WI38 (cell line): ENCODE results near the gene ROS1.

Experiments
- H3K4me3 ChIP-seq: 2 replicates; pipeline ENCODE4 v1.5.1; 2011; ENCODE audit warnings: low read depth, mild to moderate bottlenecking, control low read depth, low read length
- CTCF ChIP-seq: IDR thresholded peaks from 2 replicates; pipeline ENCODE4 v1.5.1; 2012; ENCODE audit warnings: low read depth, mild to moderate bottlenecking, control low read depth, low read length

The ROS1 gene

GRCh38 chr6:117381749-117382148 is 44.0 kb downstream of the ROS1 start:
- no peak for TF ChIP-seq CTCF
- H3K4me3 ChIP-seq: no peak overlapping the region

DNA sequence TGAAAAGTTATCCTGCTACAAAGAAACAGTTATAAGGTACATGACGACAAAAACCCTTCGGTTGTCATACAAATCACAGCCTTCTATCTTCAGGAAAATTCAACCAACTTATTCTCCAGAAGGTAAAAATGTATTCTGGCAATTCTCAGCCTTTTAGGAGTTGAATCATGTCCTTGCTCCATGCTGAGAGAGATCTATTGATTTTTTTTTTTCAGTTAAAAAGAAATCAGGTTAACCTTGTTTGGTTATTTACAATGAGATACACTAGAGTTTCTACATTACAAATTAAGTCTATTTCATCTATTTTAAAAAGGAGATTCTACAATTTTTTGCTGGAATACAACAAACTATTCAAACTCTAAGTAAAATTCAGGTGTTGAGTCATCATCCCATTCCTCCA is 45.4 kb downstream of the ROS1 start:
- H3K4me3 ChIP-seq: no peak overlapping the region
- no peak for TF ChIP-seq CTCF

GRCh38 chr6:117375446-117375845 is 50.3 kb downstream of the ROS1 start:
- TF ChIP-seq CTCF: no peak
- H3K4me3 ChIP-seq: no peak overlapping the region

- TF ChIP-seq CTCF: no peak
- no peak overlapping the region for H3K4me3 ChIP-seq
These were observed 52.4 kb downstream of the ROS1 start for GRCh38 chr6:117373211-117373813.

DNA sequence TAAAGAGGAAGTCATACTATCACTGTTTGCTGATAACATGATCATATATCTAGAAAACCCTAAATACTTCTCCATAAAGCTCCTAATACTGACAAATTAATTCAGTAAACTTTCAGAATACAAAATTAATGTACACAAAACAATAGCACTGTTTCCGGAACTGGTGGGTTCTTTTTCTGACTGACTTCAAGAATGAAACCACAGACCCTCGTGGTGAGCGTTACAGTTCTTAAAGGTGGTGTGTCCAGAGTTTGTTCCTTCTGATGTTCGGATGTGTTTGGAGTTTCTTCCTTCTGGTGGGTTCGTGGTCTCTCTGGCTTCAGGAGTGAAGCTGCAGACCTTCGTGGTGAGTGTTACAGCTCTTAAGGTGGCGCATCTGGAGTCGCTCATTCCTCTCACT is 53.5 kb downstream of the ROS1 start:
- 0 out of 2 replicates have a peak overlapping the region, but pooled peaks have one; percentile 8 for H3K4me3 ChIP-seq

- no peak for TF ChIP-seq CTCF
These were observed 54.2 kb downstream of the ROS1 start for GRCh38 chr6:117371492-117371891.

DNA sequence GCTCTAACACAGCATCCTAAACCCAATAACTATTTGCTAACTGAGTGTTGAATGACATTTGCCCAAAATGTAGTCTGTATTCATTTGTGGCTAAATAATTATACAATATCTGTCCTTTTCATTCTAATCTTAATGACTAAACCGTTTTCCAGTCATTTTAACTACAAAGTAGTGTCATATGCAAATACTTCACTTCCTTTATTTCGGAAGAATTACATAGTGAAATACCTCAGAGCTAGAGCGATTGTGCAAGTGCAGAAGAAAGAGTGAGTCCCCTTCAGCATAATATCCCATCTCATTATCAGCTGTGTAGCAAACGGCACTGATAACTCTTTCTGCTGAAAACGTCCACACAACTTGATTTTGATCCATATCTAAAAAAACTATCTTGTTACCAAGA is 66.2 kb downstream of the ROS1 start:
- TF ChIP-seq CTCF: no peak
- no peak overlapping the region for H3K4me3 ChIP-seq

More at GRCh38 chr6:117371492-117371891, 54.2 kb downstream of the ROS1 start:
- H3K4me3 ChIP-seq: no peak overlapping the region

DNA sequence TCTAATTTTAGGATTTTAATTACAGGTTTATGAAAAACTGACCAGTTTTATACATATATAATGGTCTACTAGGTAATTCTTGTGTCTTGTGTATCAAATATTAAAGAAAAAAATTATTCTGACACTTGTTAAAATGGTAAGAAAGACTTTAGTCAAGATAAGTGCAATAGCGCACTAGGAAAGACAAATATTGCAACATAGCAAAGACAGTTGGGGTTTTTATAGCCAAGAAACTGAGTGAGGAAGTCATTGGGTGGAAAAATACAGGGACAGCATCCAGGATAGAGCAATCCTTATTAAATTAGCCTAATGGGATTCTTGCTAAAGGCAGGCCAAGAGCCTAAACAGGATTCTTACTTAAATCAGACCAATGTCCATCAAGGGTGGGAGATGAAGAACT is 71.1 kb downstream of the ROS1 start:
- no peak overlapping the region for H3K4me3 ChIP-seq

More for the DNA sequence above, 71.1 kb downstream of the ROS1 start:
- TF ChIP-seq CTCF: no peak
